Endothelial cell of umbilical vein (primary cell): ENCODE data around the gene OR10A6. TPM values are rescaled to one million over a fixed set of nuclear protein-coding genes. Genes with fewer than 3 reads are reported as not detected.

ENCODE experiments used
- BruUV-seq: library from RNA; stranded (reverse); fragments of 400-500 nt; replicated peaks from 2 replicates; lab custom pipeline; 2021; lab: Mats Ljungman, UMichigan
- CTCF ChIA-PET: fragments of 300-600, 350-600 bp; sonication (Branson Sonifier 250); formaldehyde crosslinking; loops from one replicate; lab custom pipeline; 2021; ENCODE audit warnings: antibody characterized with exemption, inconsistent platforms; lab: Charles Lee
- POLR2A ChIA-PET: fragments of 300-600, 350-600 bp; sonication (Branson Sonifier 250); formaldehyde crosslinking; loops from one replicate; lab custom pipeline; 2021; ENCODE audit warnings: antibody characterized with exemption, inconsistent platforms; lab: Charles Lee
- DNase-seq: peaks from one replicate; pipeline ENCODE4 v3.0.0-alpha.2; 2011; ENCODE audit warnings: low read depth, low spot score
- FAIRE-seq: peaks from 2 replicates; lab custom pipeline; 2011; peaks lifted over from hg19 to GRCh38; lab: Jason Lieb, UNC
- H2AFZ ChIP-seq: 2 replicates; pipeline ENCODE4 v1.6.0; 2012; ENCODE audit warnings: low read depth, low read length, control low read depth, inconsistent platforms
- H3K27ac ChIP-seq: 2 replicates; pipeline ENCODE4 v1.5.1; 2011; ENCODE audit warnings: low read depth, mild to moderate bottlenecking, control low read depth, low read length, moderate library complexity; ENCODE audit not compliant: insufficient read depth
- H3K27me3 ChIP-seq, 2 experiments: 2 replicates each; pipeline versions ENCODE4 v1.6.0 to v1.6.1; 2011; ENCODE audit warnings: low read length in 2 of 2, mixed read lengths in 1 of 2; ENCODE audit not compliant: control insufficient read depth in 2 of 2, insufficient read depth in 2 of 2
- H3K36me3 ChIP-seq, 2 experiments: 2 replicates in 1 of 2; 3 replicates in 1 of 2; pipeline ENCODE4 v1.5.1; 2011; ENCODE audit warnings: low read length in 2 of 2, mild to moderate bottlenecking in 1 of 2, moderate library complexity in 1 of 2; ENCODE audit not compliant: control insufficient read depth in 2 of 2, insufficient read depth in 2 of 2; ENCODE audit errors: extremely low read depth in 1 of 2
- H3K4me1 ChIP-seq: 3 replicates; pipeline ENCODE4 v1.5.1; 2011; ENCODE audit warnings: mild to moderate bottlenecking, low read length; ENCODE audit not compliant: control insufficient read depth, insufficient read depth; ENCODE audit errors: extremely low read depth
- H3K4me2 ChIP-seq: 2 replicates; pipeline ENCODE4 v1.6.1; 2011; ENCODE audit warnings: low read length, control low read depth, mixed read lengths; ENCODE audit not compliant: insufficient read depth
- H3K4me3 ChIP-seq, 3 experiments: fragments of 200-600 bp in 1 of 3; sonication (generic), shearing (Covaris generic) in 1 of 3; replicated peaks in 1 of 3; 2 replicates each; pipeline ENCODE4 v1.5.1; 2011 to 2016; ENCODE audit warnings: control low read depth in 3 of 3, low read length in 3 of 3, mild to moderate bottlenecking in 2 of 3, inconsistent platforms in 1 of 3, low read depth in 1 of 3, moderate library complexity in 1 of 3; ENCODE audit not compliant: insufficient read depth in 1 of 3
- H3K79me2 ChIP-seq: 2 replicates; pipeline ENCODE4 v1.6.0; 2012; ENCODE audit warnings: low read length, inconsistent platforms; ENCODE audit not compliant: control insufficient read depth, insufficient read depth
- H3K9ac ChIP-seq: replicated peaks from 2 replicates; pipeline ENCODE3; 2011; ENCODE audit warnings: low read length, control low read depth; ENCODE audit not compliant: insufficient read depth; ENCODE audit errors: extremely low read depth
- H3K9me1 ChIP-seq: replicated peaks from 3 replicates; pipeline ENCODE4 v1.6.0; 2011; ENCODE audit warnings: mild to moderate bottlenecking, low read length; ENCODE audit not compliant: control insufficient read depth, insufficient read depth; ENCODE audit errors: extremely low read depth
- H3K9me3 ChIP-seq: replicated peaks from 2 replicates; pipeline ENCODE4 v1.5.1; 2012; ENCODE audit warnings: low read length, inconsistent platforms; ENCODE audit not compliant: control insufficient read depth, insufficient read depth
- H4K20me1 ChIP-seq: replicated peaks from 2 replicates; pipeline ENCODE3; 2011; ENCODE audit warnings: mild to moderate bottlenecking, low read length; ENCODE audit not compliant: control insufficient read depth, insufficient read depth; ENCODE audit errors: extremely low read depth
- EZH2 ChIP-seq: IDR thresholded peaks from 2 replicates; pipeline ENCODE4 v1.6.1; 2012; ENCODE audit warnings: borderline replicate concordance, low read depth, mild to moderate bottlenecking, moderate library complexity, low read length, inconsistent platforms; ENCODE audit not compliant: severe bottlenecking
- FOS ChIP-seq: IDR thresholded peaks from 2 replicates; pipeline ENCODE4 v1.6.1; 2011; ENCODE audit warnings: mild to moderate bottlenecking, low read length, moderate library complexity, borderline replicate concordance; ENCODE audit not compliant: insufficient read depth
- GATA2 ChIP-seq: IDR thresholded peaks from 2 replicates; pipeline ENCODE4 v1.7.0; 2011; ENCODE audit warnings: low read depth, mild to moderate bottlenecking, moderate library complexity, mixed read lengths, low read length; ENCODE audit not compliant: insufficient read length, insufficient read depth
- JUN ChIP-seq: IDR thresholded peaks from 2 replicates; pipeline ENCODE4 v1.6.1; 2011; ENCODE audit warnings: borderline replicate concordance, low read depth; ENCODE audit not compliant: insufficient read length, insufficient read depth
- MYC ChIP-seq: IDR thresholded peaks from one replicate; pipeline ENCODE4 v1.6.1; 2011; ENCODE audit warnings: mild to moderate bottlenecking, low read depth, low read length
- POLR2A ChIP-seq: IDR thresholded peaks from 2 replicates; pipeline ENCODE4 v1.6.1; 2012; ENCODE audit warnings: low read depth, mild to moderate bottlenecking, control low read depth, low read length
- POLR2AphosphoS5 ChIP-seq: IDR thresholded peaks from 2 replicates; pipeline ENCODE4 v1.6.1; 2012; ENCODE audit warnings: low read depth, mild to moderate bottlenecking, control low read depth, low read length, moderate library complexity; ENCODE audit not compliant: insufficient read depth
- dilution Hi-C: fragments of 300-500 bp; cut with MboI; formaldehyde crosslinking; loops from one replicate; pipeline ENCODE4 v1.15.0; 2019; ENCODE audit warnings: low sequenced_read_pairs; ENCODE audit not compliant: extremely low pct_ligation_motif_present
- intact Hi-C: fragments of 100-400 bp; cut with micrococcal nuclease; formaldehyde crosslinking; loops from one replicate; pipeline ENCODE4 v1.10.0; 2022
- polyA plus RNA-seq, 4 experiments: library from polyadenylated mRNA; depleted of rRNA in 3 of 4; stranded (reverse) in 3 of 4; unstranded in 1 of 4; fragments of >200 nt; gene quantifications; 2 replicates each; pipeline versions ENCODE4 v1.2.1 to v1.2.3, GENCODE V29; 2011 to 2012; ENCODE audit warnings: missing spikeins in 1 of 4
- total RNA-seq: library from RNA; stranded (reverse); gene quantifications from 2 replicates; pipeline ENCODE4 v1.2.3, GENCODE V29; 2021
- TF ChIP-seq, protein P1 (sequence below), 2 donors: IDR thresholded peaks; 1 replicate in 1 of 2; 2 replicates in 1 of 2; pipeline ENCODE4 v1.5.1; 2011; ENCODE audit warnings: low read length in 2 of 2, mild to moderate bottlenecking in 2 of 2, moderate library complexity in 2 of 2, control low read depth in 1 of 2, inconsistent platforms in 1 of 2, low read depth in 1 of 2; ENCODE audit not compliant: insufficient read depth in 1 of 2; ENCODE audit errors: extremely low read depth in 1 of 2
- TF ChIP-seq, protein P2 (sequence below): IDR thresholded peaks from 2 replicates; pipeline ENCODE4 v1.6.1; 2011; ENCODE audit not compliant: insufficient read depth, insufficient read length

The OR10A6 gene
- total and polyA plus RNA-seq, 2 donors (not counting 3 experiments of a cell fraction or from before 2014, with no cell fraction given): not detected

DNA sequence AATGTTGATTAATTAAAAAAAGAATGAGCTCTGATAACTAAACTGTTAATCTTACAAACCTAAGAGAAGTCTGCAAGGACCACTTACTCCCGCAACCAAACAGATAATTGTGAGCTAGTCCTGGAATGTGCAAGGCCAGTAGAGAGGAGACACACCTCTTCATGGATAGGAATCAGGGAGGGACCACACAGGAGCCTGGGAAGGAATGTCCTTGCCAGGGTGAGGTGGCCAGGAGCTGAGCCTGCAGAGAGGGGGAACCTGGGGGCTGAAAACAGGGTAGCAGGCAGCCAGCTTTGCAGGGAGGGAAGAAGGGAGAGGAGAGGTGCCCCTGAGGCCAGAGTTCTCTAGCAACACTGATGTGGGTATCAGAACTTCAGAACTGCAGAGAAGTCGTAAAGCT, 43.6 kb upstream of the OR10A6 start:
- DNase-seq (no peak), FAIRE-seq (no peak)
- BruUV-seq: no TSS peak
- Histone ChIP-seq H3K79me2 (no peaks in the 10 kb centered on the region), H3K9ac (no peak overlapping the region), H3K9me1 (no peaks in the 10 kb centered on the region), H4K20me1 (no peaks in the 10 kb centered on the region), H3K27ac (no peak overlapping the region), H3K36me3 (no peaks in the 10 kb centered on the region), H3K4me2 (no peak overlapping the region), H2AFZ (no peak overlapping the region), H3K4me3 (no peak overlapping the region), H3K9me3 (no peaks in the 10 kb centered on the region), H3K27me3 (no peaks in the 10 kb centered on the region), H3K4me1 (peaks cover 30% of the 10 kb centered on the region)
- dilution Hi-C loops: no loop called here
- intact Hi-C loops: loop anchor here (5.0 kb wide), 1 partner anchor 917 kb away; no protein-coding TSS in a partner anchor
- TF ChIP-seq POLR2A (no peak), FOS (no peak), GATA2 (no peak), POLR2AphosphoS5 (no peak), MYC (no peak), JUN (no peak), EZH2 (no peak)
- TF ChIP-seq, protein P1, sequence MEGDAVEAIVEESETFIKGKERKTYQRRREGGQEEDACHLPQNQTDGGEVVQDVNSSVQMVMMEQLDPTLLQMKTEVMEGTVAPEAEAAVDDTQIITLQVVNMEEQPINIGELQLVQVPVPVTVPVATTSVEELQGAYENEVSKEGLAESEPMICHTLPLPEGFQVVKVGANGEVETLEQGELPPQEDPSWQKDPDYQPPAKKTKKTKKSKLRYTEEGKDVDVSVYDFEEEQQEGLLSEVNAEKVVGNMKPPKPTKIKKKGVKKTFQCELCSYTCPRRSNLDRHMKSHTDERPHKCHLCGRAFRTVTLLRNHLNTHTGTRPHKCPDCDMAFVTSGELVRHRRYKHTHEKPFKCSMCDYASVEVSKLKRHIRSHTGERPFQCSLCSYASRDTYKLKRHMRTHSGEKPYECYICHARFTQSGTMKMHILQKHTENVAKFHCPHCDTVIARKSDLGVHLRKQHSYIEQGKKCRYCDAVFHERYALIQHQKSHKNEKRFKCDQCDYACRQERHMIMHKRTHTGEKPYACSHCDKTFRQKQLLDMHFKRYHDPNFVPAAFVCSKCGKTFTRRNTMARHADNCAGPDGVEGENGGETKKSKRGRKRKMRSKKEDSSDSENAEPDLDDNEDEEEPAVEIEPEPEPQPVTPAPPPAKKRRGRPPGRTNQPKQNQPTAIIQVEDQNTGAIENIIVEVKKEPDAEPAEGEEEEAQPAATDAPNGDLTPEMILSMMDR (IDR thresholded peaks at IDR 0.05; ENCODE audit: extremely low read depth in 1 of 2, insufficient read depth in 1 of 2, low read depth in 1 of 2, low read length in 2 of 2): no peak
- TF ChIP-seq, protein P2, sequence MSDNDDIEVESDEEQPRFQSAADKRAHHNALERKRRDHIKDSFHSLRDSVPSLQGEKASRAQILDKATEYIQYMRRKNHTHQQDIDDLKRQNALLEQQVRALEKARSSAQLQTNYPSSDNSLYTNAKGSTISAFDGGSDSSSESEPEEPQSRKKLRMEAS: no peak
- ChIA-PET CTCF (interaction anchor here (1.2 to 4.9 kb wide), 5 partner anchors 12 to 125 kb away, joined by 3 to 59 read pairs (median 6); partner anchors contain the start of gene EIF3F), POLR2A (no interaction called here)
